ENCODE data around the gene ARRDC4. TPM values are rescaled to one million over a fixed set of nuclear protein-coding genes. Genes with fewer than 3 reads are reported as not detected.

Gene ARRDC4
- total RNA-seq, 2 donors from 2014 or later: 2.1 TPM

- Histone ChIP-seq H3K27ac (ENCODE audit: low read depth, low read length) (no peak overlapping the region), H3K4me1 (ENCODE audit: control insufficient read depth, insufficient read depth, low read length) (no peaks in the 10 kb centered on the region), H3K9ac (ENCODE audit: extremely low read depth, low read length, poor library complexity, severe bottlenecking) (no peak overlapping the region), H3K27me3 (ENCODE audit: control insufficient read depth, insufficient read depth, low read length, poor library complexity, severe bottlenecking) (no peaks in the 10 kb centered on the region), H3K9me3 (ENCODE audit: control insufficient read depth, low read length) (peaks cover 19% of the 10 kb centered on the region), H3K36me3 (ENCODE audit: control insufficient read depth, insufficient read depth, low read length) (no peaks in the 10 kb centered on the region), H3K4me3 (ENCODE audit: low read length) (no peak overlapping the region)
- Mint-ChIP-seq H3K9me3 (peaks cover 31% of the 10 kb centered on the region), H3K4me1 (no peaks in the 10 kb centered on the region), H3K27ac (no peak overlapping the region), H3K4me3 (no peak overlapping the region), H3K36me3 (ENCODE audit: low read depth) (no peaks in the 10 kb centered on the region), H3K27me3 (ENCODE audit: insufficient read depth) (no peaks in the 10 kb centered on the region)
- TF ChIP-seq, protein P1, sequence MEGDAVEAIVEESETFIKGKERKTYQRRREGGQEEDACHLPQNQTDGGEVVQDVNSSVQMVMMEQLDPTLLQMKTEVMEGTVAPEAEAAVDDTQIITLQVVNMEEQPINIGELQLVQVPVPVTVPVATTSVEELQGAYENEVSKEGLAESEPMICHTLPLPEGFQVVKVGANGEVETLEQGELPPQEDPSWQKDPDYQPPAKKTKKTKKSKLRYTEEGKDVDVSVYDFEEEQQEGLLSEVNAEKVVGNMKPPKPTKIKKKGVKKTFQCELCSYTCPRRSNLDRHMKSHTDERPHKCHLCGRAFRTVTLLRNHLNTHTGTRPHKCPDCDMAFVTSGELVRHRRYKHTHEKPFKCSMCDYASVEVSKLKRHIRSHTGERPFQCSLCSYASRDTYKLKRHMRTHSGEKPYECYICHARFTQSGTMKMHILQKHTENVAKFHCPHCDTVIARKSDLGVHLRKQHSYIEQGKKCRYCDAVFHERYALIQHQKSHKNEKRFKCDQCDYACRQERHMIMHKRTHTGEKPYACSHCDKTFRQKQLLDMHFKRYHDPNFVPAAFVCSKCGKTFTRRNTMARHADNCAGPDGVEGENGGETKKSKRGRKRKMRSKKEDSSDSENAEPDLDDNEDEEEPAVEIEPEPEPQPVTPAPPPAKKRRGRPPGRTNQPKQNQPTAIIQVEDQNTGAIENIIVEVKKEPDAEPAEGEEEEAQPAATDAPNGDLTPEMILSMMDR (conservative IDR thresholded peaks at IDR 0.05): no peak
- WGBS, 2 experiments (ENCODE audit: insufficient coverage in 1 of 2, insufficient read length in 1 of 2): 100% methylated on average over 1 of the region's 1 CpG; no CpG with 5 or more reads in 1 of the 2 experiments
- no peak for DNase-seq
These were observed 29.2 kb upstream of the ARRDC4 start for GRCh38 chr15:97931314-97931713.

DNA sequence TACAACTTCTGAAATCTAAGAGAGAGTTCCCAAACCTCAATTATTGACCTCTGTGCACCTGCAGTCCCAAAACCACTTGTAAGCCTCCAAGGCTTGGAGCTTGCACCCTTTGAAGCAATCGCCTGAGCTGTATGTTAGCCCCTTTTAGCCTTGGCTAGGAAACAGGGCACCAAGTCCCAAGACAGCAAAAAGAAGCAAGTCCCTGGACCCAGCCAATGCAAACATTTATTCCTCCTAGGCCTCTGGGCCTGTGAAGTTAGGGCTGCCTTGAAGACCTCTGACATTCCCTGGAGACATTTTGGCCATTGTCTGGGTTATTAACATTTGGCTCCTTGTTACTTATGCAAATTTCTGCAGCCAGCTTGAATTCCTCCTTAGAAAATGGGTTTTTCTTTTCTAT is 26.9 kb upstream of the ARRDC4 start:
- H3K4me1 ChIP-seq (ENCODE audit: control insufficient read depth, insufficient read depth, low read length): no peaks in the 10 kb centered on the region
- DNase-seq: no peak
- H3K27me3 ChIP-seq (ENCODE audit: control insufficient read depth, insufficient read depth, low read length, poor library complexity, severe bottlenecking): no peaks in the 10 kb centered on the region
- H3K4me3 ChIP-seq (ENCODE audit: low read length): no peak overlapping the region
- H3K36me3 Mint-ChIP-seq (ENCODE audit: low read depth): no peaks in the 10 kb centered on the region
- H3K4me3 Mint-ChIP-seq: no peak overlapping the region
- H3K27me3 Mint-ChIP-seq (ENCODE audit: insufficient read depth): no peaks in the 10 kb centered on the region
- TF ChIP-seq, protein P1 (conservative IDR thresholded peaks at IDR 0.05): no peak
- H3K27ac Mint-ChIP-seq: no peak overlapping the region
- no peaks in the 10 kb centered on the region for H3K36me3 ChIP-seq (ENCODE audit: control insufficient read depth, insufficient read depth, low read length)
- H3K9ac ChIP-seq (ENCODE audit: extremely low read depth, low read length, poor library complexity, severe bottlenecking): no peak overlapping the region
- H3K4me1 Mint-ChIP-seq: no peaks in the 10 kb centered on the region
- peaks cover 19% of the 10 kb centered on the region for H3K9me3 ChIP-seq (ENCODE audit: control insufficient read depth, low read length)
- H3K27ac ChIP-seq (ENCODE audit: low read depth, low read length): no peak overlapping the region
- peaks cover 31% of the 10 kb centered on the region for H3K9me3 Mint-ChIP-seq
- 82 to 100% methylated on average over 1 of the region's 1 CpG for WGBS, 2 experiments (ENCODE audit: insufficient coverage in 1 of 2, insufficient read length in 1 of 2)

- H3K36me3 ChIP-seq (ENCODE audit: control insufficient read depth, insufficient read depth, low read length): no peaks in the 10 kb centered on the region
- Mint-ChIP-seq H3K36me3 (ENCODE audit: low read depth) (no peaks in the 10 kb centered on the region), H3K27me3 (ENCODE audit: insufficient read depth) (no peaks in the 10 kb centered on the region), H3K9me3 (no peaks in the 10 kb centered on the region), H3K4me3 (no peak overlapping the region), H3K4me1 (no peaks in the 10 kb centered on the region), H3K27ac (no peak overlapping the region)
- no peak overlapping the region for H3K9ac ChIP-seq (ENCODE audit: extremely low read depth, low read length, poor library complexity, severe bottlenecking)
- 94 to 96% methylated on average over 4 of the region's 4 CpGs for WGBS, 2 experiments (ENCODE audit: insufficient coverage in 1 of 2, insufficient read length in 1 of 2)
- no peaks in the 10 kb centered on the region for H3K4me1 ChIP-seq (ENCODE audit: control insufficient read depth, insufficient read depth, low read length)
- no peak overlapping the region for H3K4me3 ChIP-seq (ENCODE audit: low read length)
- no peaks in the 10 kb centered on the region for H3K9me3 ChIP-seq (ENCODE audit: control insufficient read depth, low read length)
- TF ChIP-seq, protein P1 (conservative IDR thresholded peaks at IDR 0.05): no peak
- no peak for DNase-seq
- no peaks in the 10 kb centered on the region for H3K27me3 ChIP-seq (ENCODE audit: control insufficient read depth, insufficient read depth, low read length, poor library complexity, severe bottlenecking)
- H3K27ac ChIP-seq (ENCODE audit: low read depth, low read length): no peak overlapping the region
These were observed 19.5 kb upstream of the ARRDC4 start for GRCh38 chr15:97940993-97941392.
